Left lobe of liver (tissue), 1 donor: ENCODE data around the gene SLC51A. TPM values are rescaled to one million over a fixed set of nuclear protein-coding genes. Genes with fewer than 3 reads are reported as not detected.

ENCODE experiments used
- total RNA-seq: library from RNA; stranded (reverse); gene quantifications from one replicate; pipeline ENCODE4 v1.2.1, GENCODE V29; 2021
- donor health status: DM: no; HTN: yes; CAD: no.

Gene SLC51A
- total RNA-seq, 1 donor from 2014 or later = 20.0 TPM

Other genes with a start within 250 kb of the SLC51A start
- 20.9 TPM for gene TFRC, start 134.4 kb upstream of the SLC51A start, total RNA-seq
- gene ZDHHC19, start 5.1 kb upstream of the SLC51A start, total RNA-seq = 1.3 TPM
- 22.2 TPM for gene PCYT1A, start 71.2 kb downstream of the SLC51A start, total RNA-seq
- gene DYNLT2B, start 101.7 kb downstream of the SLC51A start, total RNA-seq = 1.1 TPM
- gene TM4SF19, start 121.9 kb downstream of the SLC51A start, total RNA-seq = not detected
- gene UBXN7, start 215.9 kb downstream of the SLC51A start, total RNA-seq = 18.5 TPM